GM10847 (cell line): Measurements from ENCODE around the gene TFDP1.

Experiments used
- POLR2A ChIP-seq: IDR thresholded peaks from 2 replicates; pipeline ENCODE4 v1.6.1; 2011; ENCODE audit not compliant: insufficient read length; ENCODE audit errors: extremely low read depth

TFDP1 gene

GRCh38 chr13:113581871-113582270, 2.7 kb upstream of the TFDP1 start:
- no peak for TF ChIP-seq POLR2A

- TF ChIP-seq POLR2A = no peak
Measured at GRCh38 chr13:113582841-113583631, 1.5 kb upstream of the TFDP1 start.

GRCh38 chr13:113584870-113585671, 518 bp downstream of the TFDP1 start:
- no peak for TF ChIP-seq POLR2A

DNA sequence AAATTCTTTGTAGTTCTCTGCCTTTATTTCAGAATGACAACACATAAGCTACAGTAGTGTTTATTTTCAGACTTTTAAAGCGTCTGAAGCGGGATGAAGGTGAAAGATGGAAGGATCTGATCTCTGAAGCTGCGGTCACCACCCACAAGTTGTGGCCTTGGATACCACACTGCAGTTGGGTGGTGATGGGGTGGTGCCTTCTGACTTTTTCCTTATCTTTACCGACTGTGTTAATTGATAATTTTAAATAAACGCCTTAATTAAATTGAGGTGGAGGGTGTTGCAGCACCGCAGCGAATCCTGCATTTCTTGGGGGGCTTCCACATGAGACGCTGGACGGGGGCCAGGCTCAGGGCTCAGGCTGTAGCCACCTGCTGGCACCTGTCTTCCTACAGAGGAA, 1.3 kb downstream of the TFDP1 start:
- no peak for TF ChIP-seq POLR2A

DNA sequence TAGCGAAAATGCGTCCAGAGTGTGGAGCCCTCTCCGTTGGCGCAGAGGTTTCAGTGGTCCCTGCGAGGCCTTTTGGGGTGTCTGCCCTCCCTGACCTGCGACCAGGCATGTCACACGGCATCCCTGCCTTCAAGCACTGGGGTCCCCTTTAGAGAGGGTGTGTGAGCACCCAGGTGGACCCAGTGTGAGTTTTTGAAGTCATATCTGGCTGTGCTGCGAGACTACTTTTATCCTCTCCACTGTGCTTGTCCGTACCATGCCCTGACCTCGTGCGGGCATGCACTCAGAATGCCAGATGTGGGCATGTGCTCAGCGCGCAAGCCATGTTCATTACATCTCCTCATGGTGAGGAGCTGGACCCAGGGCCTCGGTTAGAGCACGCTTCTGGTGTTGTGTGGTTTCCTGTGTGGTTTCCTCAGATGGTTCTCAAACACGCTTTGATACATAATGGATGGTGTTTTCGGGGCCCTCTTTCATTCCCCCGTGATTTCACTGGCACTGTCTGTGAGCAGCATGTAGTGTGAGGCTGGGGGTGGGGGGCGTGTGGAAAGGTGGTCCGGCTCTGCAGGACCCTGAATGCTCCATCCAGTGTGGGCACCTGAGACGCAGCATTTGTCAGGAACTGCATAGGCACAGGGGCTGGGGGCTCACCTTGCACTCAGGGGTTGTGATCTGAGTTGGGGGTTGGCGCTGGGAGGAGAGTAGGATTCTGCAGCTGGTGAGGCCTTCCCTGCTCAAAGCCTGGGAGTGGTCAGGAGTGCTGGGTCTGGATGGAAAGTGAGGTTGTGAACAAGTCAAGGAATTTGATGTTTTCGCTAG, 2.3 kb downstream of the TFDP1 start:
- no peak for TF ChIP-seq POLR2A

DNA sequence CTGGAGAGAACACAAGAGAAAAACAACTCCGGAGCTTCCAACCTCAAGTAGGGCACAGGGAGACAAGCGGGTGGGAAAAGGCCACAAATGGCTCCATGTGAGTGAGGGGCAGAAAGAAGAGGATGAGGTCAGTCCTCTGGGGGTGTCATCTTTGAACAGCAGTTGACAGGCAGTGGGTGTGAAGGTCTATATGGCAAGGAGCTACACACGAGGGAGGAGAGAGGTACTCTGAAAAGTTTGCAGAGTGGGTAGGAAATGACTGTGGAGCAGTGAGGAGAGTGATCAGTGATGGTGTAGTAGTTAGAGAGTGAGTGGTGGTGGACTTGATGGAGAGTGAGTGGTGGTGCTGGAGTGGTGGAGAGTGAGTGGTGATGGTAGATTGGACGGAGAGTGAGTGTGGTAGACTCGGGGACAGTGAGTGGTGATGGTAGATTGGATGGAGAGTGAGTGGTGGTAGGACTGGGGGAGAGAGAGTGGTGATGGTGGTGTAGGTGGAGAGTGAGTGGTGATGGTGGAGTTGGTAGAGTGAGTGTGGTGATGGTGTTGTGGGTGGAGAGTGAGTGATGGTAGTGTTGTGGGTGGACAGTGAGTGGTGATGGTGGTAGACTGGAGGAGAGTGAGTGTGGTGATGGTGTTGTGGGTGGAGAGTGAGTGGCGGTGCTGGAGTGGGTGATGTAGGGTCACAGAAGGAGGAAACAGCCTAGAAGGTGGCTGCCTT, 4.0 kb downstream of the TFDP1 start:
- TF ChIP-seq POLR2A = no peak

GRCh38 chr13:113589251-113589960, 4.9 kb downstream of the TFDP1 start:
- TF ChIP-seq POLR2A = no peak

DNA sequence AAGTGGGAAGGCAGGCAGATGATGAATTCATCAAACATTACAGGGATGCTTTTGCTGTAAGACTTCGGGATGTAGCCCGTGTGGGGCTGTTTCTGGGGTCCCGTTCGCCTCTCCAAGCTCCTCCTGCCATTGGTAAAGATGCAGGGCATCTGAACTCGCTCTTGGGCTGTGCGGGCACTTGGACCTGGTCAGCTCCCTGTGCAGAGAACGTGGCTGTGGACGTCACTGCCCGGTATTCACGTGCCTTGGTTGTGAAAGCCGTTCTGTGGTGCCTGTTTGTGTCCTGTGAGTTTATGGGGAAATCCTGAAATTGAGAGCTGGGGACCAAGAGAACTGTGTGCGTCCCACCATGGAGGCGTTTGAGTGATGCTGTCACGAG, 5.4 kb downstream of the TFDP1 start:
- no peak for TF ChIP-seq POLR2A

DNA sequence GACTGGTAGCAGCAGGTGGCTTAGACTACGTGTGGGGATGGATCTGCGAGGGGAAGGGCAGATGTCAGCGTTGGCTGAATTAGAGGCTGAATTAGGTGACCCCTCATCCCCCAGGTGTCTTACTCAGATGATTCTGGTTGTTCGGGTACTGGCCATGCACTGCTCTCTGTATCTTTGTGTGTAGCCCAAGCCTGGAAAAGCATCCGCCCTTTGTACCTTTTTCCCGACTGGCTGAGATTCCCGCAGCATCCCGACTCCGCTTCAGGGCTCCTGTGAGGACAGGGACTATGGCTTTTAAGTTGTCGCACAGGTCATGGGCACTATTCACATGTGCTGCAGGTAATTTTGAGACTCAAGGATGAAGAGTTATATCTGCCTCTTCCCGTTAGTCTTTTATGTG, 7.2 kb downstream of the TFDP1 start:
- TF ChIP-seq POLR2A = no peak

- TF ChIP-seq POLR2A = no peak
Measured at GRCh38 chr13:113592571-113592970, 8.0 kb downstream of the TFDP1 start.

GRCh38 chr13:113595131-113595530, 10.6 kb downstream of the TFDP1 start:
- no peak for TF ChIP-seq POLR2A

- TF ChIP-seq POLR2A = no peak
Measured at GRCh38 chr13:113596321-113597200, 12.0 kb downstream of the TFDP1 start.

DNA sequence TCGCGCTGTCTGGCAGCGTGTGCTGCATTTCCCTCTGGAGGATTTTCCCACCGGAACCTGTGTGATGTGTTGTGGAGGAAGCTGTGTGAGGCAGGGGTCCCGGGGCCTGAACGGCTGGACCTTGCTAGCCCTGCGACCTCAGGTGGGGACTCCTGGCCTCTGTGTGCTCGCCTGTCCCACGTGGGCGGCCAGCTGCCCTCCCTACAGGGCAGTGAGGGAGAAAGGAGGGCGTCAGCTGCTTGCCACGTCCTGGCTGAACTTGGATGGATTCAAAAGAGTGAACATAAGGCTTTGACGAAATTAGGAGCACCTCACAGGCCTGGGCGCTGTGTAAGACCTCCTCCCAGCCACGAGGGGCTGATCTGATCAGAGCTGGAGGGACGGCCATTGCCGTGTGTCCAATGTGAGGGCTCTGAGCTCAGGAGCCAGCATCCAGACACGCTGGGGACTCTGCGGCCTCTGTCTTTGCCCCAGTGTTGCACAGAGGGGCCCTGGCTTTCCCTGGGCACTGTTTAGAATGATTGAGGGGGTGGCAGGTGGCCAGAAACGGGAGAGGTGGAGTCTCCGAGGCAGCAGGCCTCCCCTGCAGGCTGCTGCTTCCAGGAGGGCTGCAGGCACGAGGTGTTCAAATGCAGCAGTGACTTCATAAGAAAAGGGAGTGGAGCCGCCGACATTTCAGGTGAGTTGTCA, 13.0 kb downstream of the TFDP1 start:
- no peak for TF ChIP-seq POLR2A
